ENCODE data around the gene DENND1A. TPM values are rescaled to one million over a fixed set of nuclear protein-coding genes. Genes with fewer than 3 reads are reported as not detected.
"Not testable (repeated sequence)": the region's sequence is repeated elsewhere in the genome, so short reads cannot be mapped to it uniquely, and the experiment has no call there.

Gene DENND1A
- polyA plus RNA-seq, 2 donors = 4.6 to 4.8 TPM

DNA sequence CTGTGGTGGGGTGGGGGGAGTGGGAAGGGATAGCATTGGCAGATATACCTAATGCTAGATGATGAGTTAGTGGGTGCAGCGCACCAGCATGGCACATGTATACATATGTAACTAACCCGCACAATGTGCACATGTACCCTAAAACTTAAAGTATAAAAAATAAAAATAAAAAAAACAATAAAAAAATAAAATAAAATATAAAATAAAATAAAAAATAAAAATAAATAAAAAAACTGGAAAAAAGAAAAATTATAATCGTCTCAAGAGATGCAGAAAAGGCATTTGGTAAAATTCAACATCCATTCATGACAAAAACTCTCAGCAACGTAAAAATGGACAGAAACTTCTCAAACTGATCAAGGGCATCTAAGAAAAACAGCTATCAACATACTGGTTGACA is 20.7 kb downstream of the DENND1A start:
- not testable (repeated sequence) for H3K27me3 ChIP-seq (ENCODE audit: control insufficient read depth in 1 of 2, insufficient read depth in 2 of 2, low read length in 2 of 2); H3K9me3 ChIP-seq (ENCODE audit: control insufficient read depth in 2 of 2, insufficient read depth in 1 of 2, low read depth in 1 of 2, low read length in 1 of 2); H3K4me1 ChIP-seq (ENCODE audit: control insufficient read depth in 2 of 2, insufficient read depth in 2 of 2, low read length in 1 of 2); H3K36me3 ChIP-seq (ENCODE audit: control insufficient read depth in 2 of 2, insufficient read depth in 2 of 2, low read length in 1 of 2); H3K27ac ChIP-seq (ENCODE audit: low read depth in 2 of 2, low read length in 1 of 2); H3K4me3 ChIP-seq (ENCODE audit: low read depth in 1 of 2, low read length in 2 of 2)
- WGBS, 2 donors = 97% methylated on average over 4 of the region's 4 CpGs

DNA sequence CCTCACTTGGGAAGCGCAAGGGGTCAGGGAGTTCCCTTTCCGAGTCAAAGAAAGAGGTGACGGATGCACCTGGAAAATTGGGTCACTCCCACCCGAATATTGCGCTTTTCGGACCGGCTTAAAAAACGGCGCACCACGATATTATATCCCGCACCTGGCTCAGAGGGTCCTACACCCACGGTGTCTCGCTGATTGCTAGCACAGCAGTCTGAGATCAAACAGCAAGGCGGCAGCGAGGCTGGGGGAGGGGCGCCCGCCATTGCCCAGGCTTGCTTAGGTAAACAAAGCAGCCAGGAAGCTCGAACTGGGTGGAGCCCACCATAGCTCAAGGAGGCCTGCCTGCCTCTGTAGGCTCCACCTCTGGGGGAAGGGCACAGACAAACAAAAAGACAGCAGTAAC is 26.4 kb downstream of the DENND1A start:
- not testable (repeated sequence) for H3K36me3 ChIP-seq (ENCODE audit: control insufficient read depth in 2 of 2, insufficient read depth in 2 of 2, low read length in 1 of 2); H3K4me3 ChIP-seq (ENCODE audit: low read depth in 1 of 2, low read length in 2 of 2); H3K27ac ChIP-seq (ENCODE audit: low read depth in 2 of 2, low read length in 1 of 2); H3K4me1 ChIP-seq (ENCODE audit: control insufficient read depth in 2 of 2, insufficient read depth in 2 of 2, low read length in 1 of 2); H3K9me3 ChIP-seq (ENCODE audit: control insufficient read depth in 2 of 2, insufficient read depth in 1 of 2, low read depth in 1 of 2, low read length in 1 of 2); H3K27me3 ChIP-seq (ENCODE audit: control insufficient read depth in 1 of 2, insufficient read depth in 2 of 2, low read length in 2 of 2)
- 93 to 94% methylated on average over 16 to 18 of the region's 18 CpGs for WGBS, 2 donors

DNA sequence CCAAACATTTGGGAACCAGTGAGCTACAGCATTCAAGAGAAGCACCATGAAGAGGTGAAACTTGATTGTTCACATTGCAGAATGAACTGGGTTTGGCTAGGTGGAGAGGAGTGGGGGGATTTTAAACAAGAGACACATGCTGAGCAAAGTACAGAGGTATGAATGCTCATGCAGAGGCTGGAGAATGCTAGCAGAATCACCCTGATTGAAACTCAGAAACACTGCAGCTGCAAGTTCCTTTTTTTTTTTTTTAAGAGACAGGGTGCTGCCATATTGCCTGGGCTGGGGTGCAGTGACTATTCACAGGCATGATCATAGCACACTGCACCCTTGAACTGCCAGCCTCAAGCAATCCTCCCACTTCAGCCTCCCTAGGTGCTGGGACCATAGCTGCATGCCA is 35.1 kb downstream of the DENND1A start:
- no peak overlapping the region for H3K4me3 ChIP-seq (ENCODE audit: low read depth in 1 of 2, low read length in 2 of 2)
- H3K9me3 ChIP-seq (ENCODE audit: control insufficient read depth in 2 of 2, insufficient read depth in 1 of 2, low read depth in 1 of 2, low read length in 1 of 2) = no peaks in the 10 kb centered on the region
- no peaks in the 10 kb centered on the region for H3K36me3 ChIP-seq (ENCODE audit: control insufficient read depth in 2 of 2, insufficient read depth in 2 of 2, low read length in 1 of 2)
- H3K27ac ChIP-seq (ENCODE audit: low read depth in 2 of 2, low read length in 1 of 2) = no peak overlapping the region
- no peaks in the 10 kb centered on the region for H3K4me1 ChIP-seq (ENCODE audit: control insufficient read depth in 2 of 2, insufficient read depth in 2 of 2, low read length in 1 of 2)
- H3K27me3 ChIP-seq (ENCODE audit: control insufficient read depth in 1 of 2, insufficient read depth in 2 of 2, low read length in 2 of 2) = no peaks in the 10 kb centered on the region

DNA sequence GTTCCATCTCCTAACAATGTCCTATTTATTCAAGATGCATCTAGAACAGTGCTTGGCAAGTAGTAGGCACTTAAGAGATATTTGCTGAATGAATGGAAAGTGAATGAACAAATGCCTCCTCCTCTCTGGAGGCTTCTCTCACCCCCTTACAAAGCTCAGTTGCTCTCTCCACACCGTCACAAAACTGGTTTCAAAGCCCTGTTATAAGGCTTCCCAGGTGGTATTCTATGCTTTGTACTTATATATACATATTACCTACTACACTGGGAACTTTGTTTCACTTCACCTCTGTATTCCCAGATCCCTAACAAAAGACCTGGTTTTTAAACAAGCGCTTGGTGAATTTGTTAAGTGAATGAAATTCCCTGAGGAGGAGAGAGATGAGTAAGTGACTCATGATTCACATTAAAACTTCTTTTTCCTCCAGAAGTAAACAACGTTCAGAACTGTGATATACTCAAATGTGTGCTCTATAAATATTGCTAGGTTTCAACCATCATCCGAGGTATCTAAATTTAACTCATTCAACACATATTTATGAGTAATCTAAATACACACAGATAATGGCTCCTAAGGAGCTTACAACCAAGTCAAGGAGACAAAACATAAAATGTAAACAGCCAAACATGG is 36.0 kb downstream of the DENND1A start:
- Histone ChIP-seq H3K27ac (ENCODE audit: low read depth in 2 of 2, low read length in 1 of 2) (no peak overlapping the region), H3K27me3 (ENCODE audit: control insufficient read depth in 1 of 2, insufficient read depth in 2 of 2, low read length in 2 of 2) (no peaks in the 10 kb centered on the region), H3K4me3 (ENCODE audit: low read depth in 1 of 2, low read length in 2 of 2) (no peak overlapping the region), H3K4me1 (ENCODE audit: control insufficient read depth in 2 of 2, insufficient read depth in 2 of 2, low read length in 1 of 2) (no peaks in the 10 kb centered on the region), H3K36me3 (ENCODE audit: control insufficient read depth in 2 of 2, insufficient read depth in 2 of 2, low read length in 1 of 2) (no peaks in the 10 kb centered on the region), H3K9me3 (ENCODE audit: control insufficient read depth in 2 of 2, insufficient read depth in 1 of 2, low read depth in 1 of 2, low read length in 1 of 2) (no peaks in the 10 kb centered on the region)
- WGBS, 2 donors = 63 to 66% methylated on average over 4 of the region's 4 CpGs

DNA sequence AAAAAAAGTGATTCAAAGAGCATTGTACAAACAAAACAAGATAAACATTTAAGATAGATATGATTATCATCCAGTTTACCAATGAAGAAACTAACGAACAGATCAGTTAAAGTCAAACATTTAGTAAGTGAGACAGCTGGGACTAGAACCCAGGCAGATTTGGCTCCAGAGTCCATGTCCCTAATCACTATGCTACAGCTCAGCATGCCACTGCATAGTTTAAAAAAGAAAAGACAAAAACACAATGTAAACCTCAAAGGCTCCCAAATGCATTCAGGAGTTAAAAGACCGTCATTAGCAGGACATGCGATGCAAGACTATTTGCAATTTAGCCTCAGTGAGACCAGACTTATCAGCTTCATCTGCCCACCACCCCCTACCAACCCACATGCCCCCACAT is 36.8 kb downstream of the DENND1A start:
- 91 to 95% methylated on average over 3 of the region's 3 CpGs for WGBS, 2 donors

DNA sequence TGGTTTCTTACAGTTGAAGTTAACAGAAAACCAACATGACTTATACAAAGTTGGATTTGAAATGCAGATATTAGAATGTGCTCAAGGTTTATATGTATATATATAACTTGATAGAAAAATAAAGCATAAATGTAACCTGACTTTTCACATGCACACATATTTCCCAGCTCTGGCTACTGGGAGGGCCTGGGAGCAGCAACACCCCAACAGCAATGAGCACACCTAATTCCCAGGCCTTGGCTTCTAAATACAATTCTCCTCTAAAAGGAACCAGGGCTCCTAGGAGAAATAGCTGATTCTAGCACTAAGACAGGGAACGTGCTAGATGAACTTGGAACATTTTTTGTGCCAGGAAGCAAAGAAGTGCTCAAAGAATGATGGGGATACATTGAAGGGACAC is 42.1 kb downstream of the DENND1A start:
- no peaks in the 10 kb centered on the region for H3K27me3 ChIP-seq (ENCODE audit: control insufficient read depth in 1 of 2, insufficient read depth in 2 of 2, low read length in 2 of 2)
- WGBS, 2 donors = 99 to 100% methylated on average over 1 of the region's 1 CpG
- H3K9me3 ChIP-seq (ENCODE audit: control insufficient read depth in 2 of 2, insufficient read depth in 1 of 2, low read depth in 1 of 2, low read length in 1 of 2) = peaks cover 0 to 2% of the 10 kb centered on the region in 2 donors
- no peak overlapping the region for H3K27ac ChIP-seq (ENCODE audit: low read depth in 2 of 2, low read length in 1 of 2)
- no peaks in the 10 kb centered on the region for H3K36me3 ChIP-seq (ENCODE audit: control insufficient read depth in 2 of 2, insufficient read depth in 2 of 2, low read length in 1 of 2)
- H3K4me1 ChIP-seq (ENCODE audit: control insufficient read depth in 2 of 2, insufficient read depth in 2 of 2, low read length in 1 of 2) = no peaks in the 10 kb centered on the region
- no peak overlapping the region for H3K4me3 ChIP-seq (ENCODE audit: low read depth in 1 of 2, low read length in 2 of 2)

More for the DNA sequence above, 36.8 kb downstream of the DENND1A start:
- Histone ChIP-seq H3K4me1 (ENCODE audit: control insufficient read depth in 2 of 2, insufficient read depth in 2 of 2, low read length in 1 of 2) (no peaks in the 10 kb centered on the region), H3K4me3 (ENCODE audit: low read depth in 1 of 2, low read length in 2 of 2) (no peak overlapping the region), H3K27me3 (ENCODE audit: control insufficient read depth in 1 of 2, insufficient read depth in 2 of 2, low read length in 2 of 2) (no peaks in the 10 kb centered on the region), H3K36me3 (ENCODE audit: control insufficient read depth in 2 of 2, insufficient read depth in 2 of 2, low read length in 1 of 2) (no peaks in the 10 kb centered on the region), H3K9me3 (ENCODE audit: control insufficient read depth in 2 of 2, insufficient read depth in 1 of 2, low read depth in 1 of 2, low read length in 1 of 2) (no peaks in the 10 kb centered on the region), H3K27ac (ENCODE audit: low read depth in 2 of 2, low read length in 1 of 2) (no peak overlapping the region)

DNA sequence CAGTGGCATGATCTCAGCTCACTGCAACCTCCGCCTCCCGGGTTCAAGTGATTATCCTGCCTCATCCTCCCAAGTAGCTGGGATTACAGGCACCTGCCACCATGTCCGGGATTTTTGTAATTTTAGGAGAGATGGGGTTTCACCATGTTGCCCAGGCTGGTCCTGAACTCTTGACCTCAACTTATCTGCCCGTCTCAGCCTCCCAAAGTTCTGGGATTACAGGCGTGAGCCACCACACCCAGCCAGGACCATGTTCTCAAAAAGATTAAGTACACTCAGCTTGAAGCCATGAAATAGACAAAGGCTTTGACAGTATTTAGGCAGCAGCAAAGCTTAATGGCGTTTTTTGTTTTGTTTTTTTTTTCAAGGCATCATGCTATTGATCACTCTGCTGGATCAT is 44.1 kb downstream of the DENND1A start:
- H3K9me3 ChIP-seq (ENCODE audit: control insufficient read depth in 2 of 2, insufficient read depth in 1 of 2, low read depth in 1 of 2, low read length in 1 of 2); H3K27ac ChIP-seq (ENCODE audit: low read depth in 2 of 2, low read length in 1 of 2); H3K4me3 ChIP-seq (ENCODE audit: low read depth in 1 of 2, low read length in 2 of 2); H3K36me3 ChIP-seq (ENCODE audit: control insufficient read depth in 2 of 2, insufficient read depth in 2 of 2, low read length in 1 of 2); H3K27me3 ChIP-seq (ENCODE audit: control insufficient read depth in 1 of 2, insufficient read depth in 2 of 2, low read length in 2 of 2); H3K4me1 ChIP-seq (ENCODE audit: control insufficient read depth in 2 of 2, insufficient read depth in 2 of 2, low read length in 1 of 2): not testable (repeated sequence)
- WGBS, 2 donors = 91 to 94% methylated on average over 6 of the region's 6 CpGs

DNA sequence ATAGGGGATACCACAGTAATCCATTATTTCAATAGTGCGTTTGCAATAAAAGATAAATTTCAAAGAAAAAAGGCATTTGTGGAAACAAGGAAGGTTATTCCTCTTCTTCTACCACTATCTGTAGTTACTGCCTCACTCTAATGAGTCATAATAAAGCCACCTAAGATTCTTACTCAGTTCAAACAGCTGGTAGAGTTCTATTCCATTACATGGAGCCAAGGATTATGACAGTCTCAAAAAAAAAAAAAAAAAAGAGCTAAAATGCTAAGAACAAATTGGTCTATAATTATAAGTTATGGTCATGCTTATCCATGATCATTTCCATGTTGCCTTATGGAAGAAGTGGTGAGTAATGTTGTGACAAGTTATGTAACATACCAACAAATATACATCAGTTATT is 46.3 kb downstream of the DENND1A start:
- Histone ChIP-seq H3K27me3 (ENCODE audit: control insufficient read depth in 1 of 2, insufficient read depth in 2 of 2, low read length in 2 of 2) (no peaks in the 10 kb centered on the region), H3K27ac (ENCODE audit: low read depth in 2 of 2, low read length in 1 of 2) (no peak overlapping the region), H3K9me3 (ENCODE audit: control insufficient read depth in 2 of 2, insufficient read depth in 1 of 2, low read depth in 1 of 2, low read length in 1 of 2) (peaks cover 0 to 2% of the 10 kb centered on the region in 2 donors), H3K4me1 (ENCODE audit: control insufficient read depth in 2 of 2, insufficient read depth in 2 of 2, low read length in 1 of 2) (no peaks in the 10 kb centered on the region), H3K36me3 (ENCODE audit: control insufficient read depth in 2 of 2, insufficient read depth in 2 of 2, low read length in 1 of 2) (no peaks in the 10 kb centered on the region), H3K4me3 (ENCODE audit: low read depth in 1 of 2, low read length in 2 of 2) (no peak overlapping the region)
- WGBS, 2 donors = 92 to 96% methylated on average over 1 of the region's 1 CpG

DNA sequence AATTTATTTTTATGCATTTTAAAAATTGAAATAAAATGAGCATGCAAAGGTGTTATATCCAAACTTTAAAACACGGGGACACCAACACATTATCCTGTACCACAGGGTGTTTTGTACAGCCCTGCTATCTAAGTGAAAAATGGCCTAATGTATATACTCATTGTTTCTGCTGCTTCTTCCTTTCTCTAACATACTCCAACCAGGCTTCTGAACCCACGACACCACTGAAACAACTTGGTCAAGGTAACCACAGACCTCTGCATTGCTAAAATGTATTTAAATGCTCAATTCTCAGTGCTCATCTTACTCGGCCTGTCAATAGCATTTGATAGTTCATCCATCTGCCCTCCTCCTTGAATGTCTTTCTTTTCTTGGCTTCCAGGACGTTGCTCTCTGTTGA is 48.3 kb downstream of the DENND1A start:
- H3K4me3 ChIP-seq (ENCODE audit: low read depth in 1 of 2, low read length in 2 of 2) = no peak overlapping the region
- no peaks in the 10 kb centered on the region for H3K9me3 ChIP-seq (ENCODE audit: control insufficient read depth in 2 of 2, insufficient read depth in 1 of 2, low read depth in 1 of 2, low read length in 1 of 2)
- WGBS, 2 donors = 84 to 91% methylated on average over 4 of the region's 4 CpGs
- H3K36me3 ChIP-seq (ENCODE audit: control insufficient read depth in 2 of 2, insufficient read depth in 2 of 2, low read length in 1 of 2) = no peaks in the 10 kb centered on the region
- H3K4me1 ChIP-seq (ENCODE audit: control insufficient read depth in 2 of 2, insufficient read depth in 2 of 2, low read length in 1 of 2) = no peaks in the 10 kb centered on the region
- no peaks in the 10 kb centered on the region for H3K27me3 ChIP-seq (ENCODE audit: control insufficient read depth in 1 of 2, insufficient read depth in 2 of 2, low read length in 2 of 2)
- H3K27ac ChIP-seq (ENCODE audit: low read depth in 2 of 2, low read length in 1 of 2) = no peak overlapping the region

DNA sequence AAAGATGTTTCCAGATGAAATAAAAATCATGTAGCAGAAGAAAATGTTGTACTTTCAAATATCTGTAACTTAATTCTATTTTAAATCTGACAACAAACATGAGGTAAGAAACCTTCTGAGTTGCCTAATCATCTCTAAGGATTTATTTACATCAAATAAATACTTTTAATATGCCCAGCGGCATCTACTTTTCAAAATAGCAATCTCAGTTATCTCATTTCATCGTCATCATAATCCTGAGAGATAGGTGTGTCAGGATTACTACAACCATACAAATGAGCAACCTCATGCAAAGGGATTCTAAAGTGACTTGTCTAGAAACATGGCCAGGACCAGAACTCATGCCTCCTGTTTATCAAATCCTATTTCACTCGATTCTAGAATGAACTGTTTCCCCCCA is 49.5 kb downstream of the DENND1A start:
- 75 to 84% methylated on average over 3 of the region's 3 CpGs for WGBS, 2 donors
- H3K4me3 ChIP-seq (ENCODE audit: low read depth in 1 of 2, low read length in 2 of 2) = no peak overlapping the region
- H3K4me1 ChIP-seq (ENCODE audit: control insufficient read depth in 2 of 2, insufficient read depth in 2 of 2, low read length in 1 of 2) = no peaks in the 10 kb centered on the region
- H3K27ac ChIP-seq (ENCODE audit: low read depth in 2 of 2, low read length in 1 of 2) = no peak overlapping the region
- peaks cover 0 to 2% of the 10 kb centered on the region in 2 donors for H3K36me3 ChIP-seq (ENCODE audit: control insufficient read depth in 2 of 2, insufficient read depth in 2 of 2, low read length in 1 of 2)
- no peaks in the 10 kb centered on the region for H3K27me3 ChIP-seq (ENCODE audit: control insufficient read depth in 1 of 2, insufficient read depth in 2 of 2, low read length in 2 of 2)
- no peaks in the 10 kb centered on the region for H3K9me3 ChIP-seq (ENCODE audit: control insufficient read depth in 2 of 2, insufficient read depth in 1 of 2, low read depth in 1 of 2, low read length in 1 of 2)

Measured in esophagus (tissue), 2 donors.